K562 (cell line): ENCODE measurements around the gene PRSS27. TPM values are rescaled to one million over a fixed set of nuclear protein-coding genes. Genes with fewer than 3 reads are reported as not detected.

Experiments used
- DMBX1 ChIP-seq: fragments of 250-450 bp; sonication (Bioruptor Pico); IDR thresholded peaks from 2 replicates; pipeline ENCODE4 v1.8.0; 2022; ENCODE audit warnings: inconsistent platforms, mild to moderate bottlenecking, moderate library complexity, borderline replicate concordance
- FOS ChIP-seq: IDR thresholded peaks from 3 replicates; pipeline ENCODE4 v1.6.1; 2011; ENCODE audit not compliant: insufficient read length; ENCODE audit errors: extremely low read depth
- HCFC1 ChIP-seq: IDR thresholded peaks from 2 replicates; pipeline ENCODE4 v1.6.1; 2012; ENCODE audit warnings: low read depth, low read length, improper control_type of control experiment
- HNRNPUL1 ChIP-seq: fragments of 200-400 bp; formaldehyde crosslinking; IDR thresholded peaks from 2 replicates; pipeline ENCODE4 v1.6.1; 2017; ENCODE audit warnings: low read length
- POU5F1 ChIP-seq: fragments of 150-350 bp; IDR thresholded peaks from 2 replicates; pipeline ENCODE4 v1.6.1; 2014; ENCODE audit warnings: borderline replicate concordance, low read length, low read depth, mild to moderate bottlenecking; ENCODE audit not compliant: partially characterized antibody
- SPI1 ChIP-seq: IDR thresholded peaks from 2 replicates; pipeline ENCODE4 v1.6.1; 2011; ENCODE audit warnings: low read depth, low read length, control low read depth, borderline replicate concordance
- SREBF1 ChIP-seq: fragments of 150-350 bp; IDR thresholded peaks from 2 replicates; pipeline ENCODE4 v1.6.1; 2014; ENCODE audit warnings: antibody characterized with exemption, low read depth, low read length, borderline replicate concordance
- SRSF1 ChIP-seq: fragments of 200-400 bp; formaldehyde crosslinking; IDR thresholded peaks from 2 replicates; pipeline ENCODE4 v1.6.1; 2017; ENCODE audit warnings: mild to moderate bottlenecking, low read depth, low read length, moderate library complexity
- SRSF3 ChIP-seq: fragments of 200-400 bp; formaldehyde crosslinking; IDR thresholded peaks from 2 replicates; pipeline ENCODE4 v1.6.1; 2016; ENCODE audit warnings: mild to moderate bottlenecking, low read length, moderate library complexity; ENCODE audit not compliant: insufficient read depth
- ZNF175 ChIP-seq: fragments of 200-800 bp; sonication (Bioruptor generic); IDR thresholded peaks from 2 replicates; pipeline ENCODE4 v1.6.1; 2016; ENCODE audit warnings: low read depth, mild to moderate bottlenecking, missing genetic modification characterization, missing compliant biosample characterization
- ZNF197 ChIP-seq: fragments of 200-800 bp; sonication (Bioruptor generic); IDR thresholded peaks from 2 replicates; pipeline ENCODE4 v1.6.1; 2016; ENCODE audit warnings: low read depth, missing genetic modification characterization, missing compliant biosample characterization
- ZNF24 ChIP-seq: fragments of 450-650 bp; IDR thresholded peaks from 2 replicates; pipeline ENCODE4 v1.6.1; 2016
- ZNF41 ChIP-seq: fragments of 250-450 bp; sonication (Bioruptor Pico); conservative IDR thresholded peaks from 2 replicates; pipeline ENCODE4 v1.4.0; 2020; ENCODE audit warnings: mild to moderate bottlenecking
- polyA plus RNA-seq, 8 experiments: library from polyadenylated mRNA; depleted of rRNA in 4 of 8; stranded (reverse) in 5 of 8; unstranded in 3 of 8; fragments of >200 nt; fragmentation: Nextera tagmentation in 2 of 8; fragmentation: Illumina TruSeq in 1 of 8; extraction: Ambion mirVana in 2 of 8; extraction: Trizol in 1 of 8; gene quantifications; 2 replicates each; pipeline versions ENCODE4 v1.2.1 to v1.2.3, GENCODE V29; 2011 to 2014; ENCODE audit warnings: inconsistent platforms in 1 of 8, missing spikeins in 1 of 8
- total RNA-seq, 7 experiments: library from RNA; depleted of rRNA in 6 of 7; stranded (reverse); fragments of >200 nt in 6 of 7; fragmentation: Illumina TruSeq in 2 of 7; extraction: Trizol in 2 of 7; gene quantifications; 2 replicates each; pipeline versions ENCODE4 v1.2.1 to v1.2.3, GENCODE V29; 2011 to 2021; ENCODE audit warnings: low replicate concordance in 1 of 7
- TF ChIP-seq, protein P1 (sequence below): fragments of 200-800 bp; sonication (Bioruptor generic); IDR thresholded peaks from 2 replicates; pipeline ENCODE4 v1.6.1; 2016; ENCODE audit warnings: missing genetic modification characterization, missing compliant biosample characterization
- TF ChIP-seq, protein P2 (sequence below): fragments of 450-650 bp; IDR thresholded peaks from 2 replicates; pipeline ENCODE4 v1.6.1; 2017; ENCODE audit warnings: antibody characterized with exemption
- TF ChIP-seq, protein P3 (sequence below): fragments of 450-650 bp; IDR thresholded peaks from 2 replicates; pipeline ENCODE4 v1.6.1; 2016; ENCODE audit warnings: borderline replicate concordance
- TF ChIP-seq, protein P4 (sequence below): fragments of 250-450 bp; sonication (Bioruptor Pico); IDR thresholded peaks from 2 replicates; pipeline ENCODE4 v1.9.0; 2021; ENCODE audit warnings: mild to moderate bottlenecking, inconsistent platforms

Gene PRSS27
- total and polyA plus RNA-seq, 9 of the 15 experiments (the other 6 are each of a cell fraction or from before 2014, with no cell fraction given): 0.09 to 0.20 (median 0.17) TPM; not detected in 5

DNA sequence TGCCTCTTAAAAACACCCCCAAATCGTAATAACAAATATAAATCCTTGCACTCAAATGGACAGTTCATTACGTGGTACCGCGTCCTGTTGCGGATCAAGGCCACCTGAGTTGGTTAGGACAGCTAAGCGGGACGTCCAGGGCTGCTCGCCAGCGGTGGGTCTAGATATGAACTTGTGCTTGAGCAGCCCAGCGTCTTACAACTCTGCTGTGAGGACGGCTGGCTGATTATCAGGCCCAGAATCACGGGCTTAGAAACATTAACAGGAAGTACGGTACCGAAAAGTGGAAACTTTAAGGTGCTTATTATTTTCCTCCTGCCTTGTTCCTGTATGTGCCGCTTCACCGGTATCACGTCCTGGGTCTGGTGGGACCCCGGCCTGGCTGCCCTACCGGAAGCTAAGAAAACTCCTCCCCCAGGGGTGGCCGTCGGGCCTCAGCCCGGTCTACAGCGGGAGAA, 31.6 kb upstream of the PRSS27 start (continued):
- TF ChIP-seq ZNF24 (no peak), ZNF197 (CRISPR knock-in tag) (0 out of 2 replicates have a peak, but pooled peaks have one; percentile 59), POU5F1 (no peak), ZNF175 (CRISPR knock-in tag) (peak; percentile 91; the same call in 1 of the 2 replicates), SRSF1 (no peak), HNRNPUL1 (no peak), SPI1 (no peak), HCFC1 (no peak), SREBF1 (no peak), DMBX1 (no peak), ZNF41 (CRISPR knock-in tag) (no peak), SRSF3 (0 out of 2 replicates have a peak, but pooled peaks have one; percentile 43), FOS (no peak)
- TF ChIP-seq, protein P1, sequence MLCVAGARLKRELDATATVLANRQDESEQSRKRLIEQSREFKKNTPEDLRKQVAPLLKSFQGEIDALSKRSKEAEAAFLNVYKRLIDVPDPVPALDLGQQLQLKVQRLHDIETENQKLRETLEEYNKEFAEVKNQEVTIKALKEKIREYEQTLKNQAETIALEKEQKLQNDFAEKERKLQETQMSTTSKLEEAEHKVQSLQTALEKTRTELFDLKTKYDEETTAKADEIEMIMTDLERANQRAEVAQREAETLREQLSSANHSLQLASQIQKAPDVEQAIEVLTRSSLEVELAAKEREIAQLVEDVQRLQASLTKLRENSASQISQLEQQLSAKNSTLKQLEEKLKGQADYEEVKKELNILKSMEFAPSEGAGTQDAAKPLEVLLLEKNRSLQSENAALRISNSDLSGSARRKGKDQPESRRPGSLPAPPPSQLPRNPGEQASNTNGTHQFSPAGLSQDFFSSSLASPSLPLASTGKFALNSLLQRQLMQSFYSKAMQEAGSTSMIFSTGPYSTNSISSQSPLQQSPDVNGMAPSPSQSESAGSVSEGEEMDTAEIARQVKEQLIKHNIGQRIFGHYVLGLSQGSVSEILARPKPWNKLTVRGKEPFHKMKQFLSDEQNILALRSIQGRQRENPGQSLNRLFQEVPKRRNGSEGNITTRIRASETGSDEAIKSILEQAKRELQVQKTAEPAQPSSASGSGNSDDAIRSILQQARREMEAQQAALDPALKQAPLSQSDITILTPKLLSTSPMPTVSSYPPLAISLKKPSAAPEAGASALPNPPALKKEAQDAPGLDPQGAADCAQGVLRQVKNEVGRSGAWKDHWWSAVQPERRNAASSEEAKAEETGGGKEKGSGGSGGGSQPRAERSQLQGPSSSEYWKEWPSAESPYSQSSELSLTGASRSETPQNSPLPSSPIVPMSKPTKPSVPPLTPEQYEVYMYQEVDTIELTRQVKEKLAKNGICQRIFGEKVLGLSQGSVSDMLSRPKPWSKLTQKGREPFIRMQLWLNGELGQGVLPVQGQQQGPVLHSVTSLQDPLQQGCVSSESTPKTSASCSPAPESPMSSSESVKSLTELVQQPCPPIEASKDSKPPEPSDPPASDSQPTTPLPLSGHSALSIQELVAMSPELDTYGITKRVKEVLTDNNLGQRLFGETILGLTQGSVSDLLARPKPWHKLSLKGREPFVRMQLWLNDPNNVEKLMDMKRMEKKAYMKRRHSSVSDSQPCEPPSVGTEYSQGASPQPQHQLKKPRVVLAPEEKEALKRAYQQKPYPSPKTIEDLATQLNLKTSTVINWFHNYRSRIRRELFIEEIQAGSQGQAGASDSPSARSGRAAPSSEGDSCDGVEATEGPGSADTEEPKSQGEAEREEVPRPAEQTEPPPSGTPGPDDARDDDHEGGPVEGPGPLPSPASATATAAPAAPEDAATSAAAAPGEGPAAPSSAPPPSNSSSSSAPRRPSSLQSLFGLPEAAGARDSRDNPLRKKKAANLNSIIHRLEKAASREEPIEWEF: 0 out of 2 replicates have a peak, but pooled peaks have one; percentile 25
- TF ChIP-seq, protein P2, sequence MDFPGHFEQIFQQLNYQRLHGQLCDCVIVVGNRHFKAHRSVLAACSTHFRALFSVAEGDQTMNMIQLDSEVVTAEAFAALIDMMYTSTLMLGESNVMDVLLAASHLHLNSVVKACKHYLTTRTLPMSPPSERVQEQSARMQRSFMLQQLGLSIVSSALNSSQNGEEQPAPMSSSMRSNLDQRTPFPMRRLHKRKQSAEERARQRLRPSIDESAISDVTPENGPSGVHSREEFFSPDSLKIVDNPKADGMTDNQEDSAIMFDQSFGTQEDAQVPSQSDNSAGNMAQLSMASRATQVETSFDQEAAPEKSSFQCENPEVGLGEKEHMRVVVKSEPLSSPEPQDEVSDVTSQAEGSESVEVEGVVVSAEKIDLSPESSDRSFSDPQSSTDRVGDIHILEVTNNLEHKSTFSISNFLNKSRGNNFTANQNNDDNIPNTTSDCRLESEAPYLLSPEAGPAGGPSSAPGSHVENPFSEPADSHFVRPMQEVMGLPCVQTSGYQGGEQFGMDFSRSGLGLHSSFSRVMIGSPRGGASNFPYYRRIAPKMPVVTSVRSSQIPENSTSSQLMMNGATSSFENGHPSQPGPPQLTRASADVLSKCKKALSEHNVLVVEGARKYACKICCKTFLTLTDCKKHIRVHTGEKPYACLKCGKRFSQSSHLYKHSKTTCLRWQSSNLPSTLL: no peak
- TF ChIP-seq, protein P3, sequence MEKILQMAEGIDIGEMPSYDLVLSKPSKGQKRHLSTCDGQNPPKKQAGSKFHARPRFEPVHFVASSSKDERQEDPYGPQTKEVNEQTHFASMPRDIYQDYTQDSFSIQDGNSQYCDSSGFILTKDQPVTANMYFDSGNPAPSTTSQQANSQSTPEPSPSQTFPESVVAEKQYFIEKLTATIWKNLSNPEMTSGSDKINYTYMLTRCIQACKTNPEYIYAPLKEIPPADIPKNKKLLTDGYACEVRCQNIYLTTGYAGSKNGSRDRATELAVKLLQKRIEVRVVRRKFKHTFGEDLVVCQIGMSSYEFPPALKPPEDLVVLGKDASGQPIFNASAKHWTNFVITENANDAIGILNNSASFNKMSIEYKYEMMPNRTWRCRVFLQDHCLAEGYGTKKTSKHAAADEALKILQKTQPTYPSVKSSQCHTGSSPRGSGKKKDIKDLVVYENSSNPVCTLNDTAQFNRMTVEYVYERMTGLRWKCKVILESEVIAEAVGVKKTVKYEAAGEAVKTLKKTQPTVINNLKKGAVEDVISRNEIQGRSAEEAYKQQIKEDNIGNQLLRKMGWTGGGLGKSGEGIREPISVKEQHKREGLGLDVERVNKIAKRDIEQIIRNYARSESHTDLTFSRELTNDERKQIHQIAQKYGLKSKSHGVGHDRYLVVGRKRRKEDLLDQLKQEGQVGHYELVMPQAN: no peak; the same call in 1 of the 2 replicates
- TF ChIP-seq, protein P4, sequence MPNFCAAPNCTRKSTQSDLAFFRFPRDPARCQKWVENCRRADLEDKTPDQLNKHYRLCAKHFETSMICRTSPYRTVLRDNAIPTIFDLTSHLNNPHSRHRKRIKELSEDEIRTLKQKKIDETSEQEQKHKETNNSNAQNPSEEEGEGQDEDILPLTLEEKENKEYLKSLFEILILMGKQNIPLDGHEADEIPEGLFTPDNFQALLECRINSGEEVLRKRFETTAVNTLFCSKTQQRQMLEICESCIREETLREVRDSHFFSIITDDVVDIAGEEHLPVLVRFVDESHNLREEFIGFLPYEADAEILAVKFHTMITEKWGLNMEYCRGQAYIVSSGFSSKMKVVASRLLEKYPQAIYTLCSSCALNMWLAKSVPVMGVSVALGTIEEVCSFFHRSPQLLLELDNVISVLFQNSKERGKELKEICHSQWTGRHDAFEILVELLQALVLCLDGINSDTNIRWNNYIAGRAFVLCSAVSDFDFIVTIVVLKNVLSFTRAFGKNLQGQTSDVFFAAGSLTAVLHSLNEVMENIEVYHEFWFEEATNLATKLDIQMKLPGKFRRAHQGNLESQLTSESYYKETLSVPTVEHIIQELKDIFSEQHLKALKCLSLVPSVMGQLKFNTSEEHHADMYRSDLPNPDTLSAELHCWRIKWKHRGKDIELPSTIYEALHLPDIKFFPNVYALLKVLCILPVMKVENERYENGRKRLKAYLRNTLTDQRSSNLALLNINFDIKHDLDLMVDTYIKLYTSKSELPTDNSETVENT (CRISPR knock-in tag): no peak
